Measurements from ENCODE around the gene DNAJC5. TPM values are rescaled to one million over a fixed set of nuclear protein-coding genes. Genes with fewer than 3 reads are reported as not detected.
A peak's percentile ranks its signal among the peaks of the same experiment; 100 is the strongest.
"Not testable (repeated sequence)": the region's sequence is repeated elsewhere in the genome, so short reads cannot be mapped to it uniquely, and the experiment has no call there.

The DNAJC5 gene
- 10 to 100 TPM; 34.6 to 38.1 TPM for total RNA-seq
- 10 to 100 TPM; 16.2 to 17.2 TPM for polyA plus RNA-seq
- long read RNA-seq, donor 1, full-length matches to known transcripts = 6 of 92 reads
- long read RNA-seq, donor 1, partial matches to known transcripts = 14 of 92 reads
- long read RNA-seq, donor 1, other reads (novel, unspliced or antisense) = 72 of 92 reads
- long read RNA-seq, donor 2, full-length matches to known transcripts = 1 of 44 reads
- long read RNA-seq, donor 2, partial matches to known transcripts = 11 of 44 reads
- long read RNA-seq, donor 2, other reads (novel, unspliced or antisense) = 32 of 44 reads

- 1% methylated on average over 49 to 82 of the region's 82 CpGs for WGBS, 2 donors
- DNase-seq (peak; percentile 97 to 98), ATAC-seq (ENCODE audit: low FRiP score) (peak; percentile 97)
- Histone ChIP-seq H3K36me3 (ENCODE audit: control insufficient read depth in 1 of 2, insufficient read depth in 2 of 2, low read length in 1 of 2) (peaks cover 0 to 5% of the 10 kb centered on the region in 2 donors), H3K27ac (ENCODE audit: low read depth in 1 of 2, low read length in 2 of 2) (no peak within 1 kb of the TSS), H3K4me1 (ENCODE audit: control insufficient read depth in 1 of 2, insufficient read depth in 2 of 2, low read length in 2 of 2) (peaks cover 0 to 4% of the 10 kb centered on the region in 2 donors), H3K9me3 (ENCODE audit: control insufficient read depth, low read length) (no peaks in the 10 kb centered on the region), H3K4me3 (ENCODE audit: low read length in 2 of 2) (peak within 1 kb of the TSS; percentile 91 to 93), H3K27me3 (ENCODE audit: control insufficient read depth in 1 of 2, insufficient read depth in 2 of 2, low read length in 1 of 2) (no peaks in the 10 kb centered on the region)
- intact Hi-C loops (cut with DNase I) = loop anchor here in 1 of 2 donors (10.0 kb wide), 1 partner anchor 270 kb away; the partner anchor contains the start of gene GMEB2
These were observed at the start of gene DNAJC5 for GRCh38 chr20:63894358-63895201. TSS of gene DNAJC5 (plus strand) at chr20:63895126. CDS start at chr20:63928346, 33,220 bp downstream.

GRCh38 chr20:63846128-63846771 lies 48.7 kb upstream of the DNAJC5 start:
- H3K36me3 ChIP-seq (ENCODE audit: control insufficient read depth in 1 of 2, insufficient read depth in 2 of 2, low read length in 1 of 2) = no peaks in the 10 kb centered on the region
- no peaks in the 10 kb centered on the region for H3K27me3 ChIP-seq (ENCODE audit: control insufficient read depth in 1 of 2, insufficient read depth in 2 of 2, low read length in 1 of 2)
- H3K4me3 ChIP-seq (ENCODE audit: low read length in 2 of 2) = no peak overlapping the region
- DNase-seq (peak in 1 of 2 donors; percentile 82), ATAC-seq (ENCODE audit: low FRiP score) (peak; percentile 70)
- H3K27ac ChIP-seq (ENCODE audit: low read depth in 1 of 2, low read length in 2 of 2) = no peak overlapping the region
- no peaks in the 10 kb centered on the region for H3K4me1 ChIP-seq (ENCODE audit: control insufficient read depth in 1 of 2, insufficient read depth in 2 of 2, low read length in 2 of 2)
- no peaks in the 10 kb centered on the region for H3K9me3 ChIP-seq (ENCODE audit: control insufficient read depth, low read length)
- intact Hi-C loops (cut with DNase I) = no loop called here
- 1 to 2% methylated on average over 19 to 24 of the region's 24 CpGs for WGBS, 2 donors

GRCh38 chr20:63846888-63847236 lies 48.1 kb upstream of the DNAJC5 start:
- Histone ChIP-seq H3K27me3 (ENCODE audit: control insufficient read depth in 1 of 2, insufficient read depth in 2 of 2, low read length in 1 of 2) (no peaks in the 10 kb centered on the region), H3K27ac (ENCODE audit: low read depth in 1 of 2, low read length in 2 of 2) (no peak overlapping the region), H3K36me3 (ENCODE audit: control insufficient read depth in 1 of 2, insufficient read depth in 2 of 2, low read length in 1 of 2) (no peaks in the 10 kb centered on the region), H3K4me1 (ENCODE audit: control insufficient read depth in 1 of 2, insufficient read depth in 2 of 2, low read length in 2 of 2) (no peaks in the 10 kb centered on the region), H3K4me3 (ENCODE audit: low read length in 2 of 2) (no peak overlapping the region), H3K9me3 (ENCODE audit: control insufficient read depth, low read length) (no peaks in the 10 kb centered on the region)
- intact Hi-C loops (cut with DNase I) = no loop called here
- DNase-seq = no peak
- WGBS, 2 donors = 53 to 56% methylated on average over 3 of the region's 3 CpGs
- no peak for ATAC-seq (ENCODE audit: low FRiP score)

GRCh38 chr20:63847237-63848002 lies 47.5 kb upstream of the DNAJC5 start:
- 70 to 77% methylated on average over 15 to 16 of the region's 16 CpGs for WGBS, 2 donors
- H3K4me1 ChIP-seq (ENCODE audit: control insufficient read depth in 1 of 2, insufficient read depth in 2 of 2, low read length in 2 of 2) = no peaks in the 10 kb centered on the region
- no peaks in the 10 kb centered on the region for H3K27me3 ChIP-seq (ENCODE audit: control insufficient read depth in 1 of 2, insufficient read depth in 2 of 2, low read length in 1 of 2)
- ATAC-seq (ENCODE audit: low FRiP score) (no peak), DNase-seq (no peak)
- H3K4me3 ChIP-seq (ENCODE audit: low read length in 2 of 2) = no peak overlapping the region
- no peak overlapping the region for H3K27ac ChIP-seq (ENCODE audit: low read depth in 1 of 2, low read length in 2 of 2)
- intact Hi-C loops (cut with DNase I) = no loop called here
- no peaks in the 10 kb centered on the region for H3K9me3 ChIP-seq (ENCODE audit: control insufficient read depth, low read length)
- no peaks in the 10 kb centered on the region for H3K36me3 ChIP-seq (ENCODE audit: control insufficient read depth in 1 of 2, insufficient read depth in 2 of 2, low read length in 1 of 2)

- Histone ChIP-seq H3K36me3 (ENCODE audit: control insufficient read depth in 1 of 2, insufficient read depth in 2 of 2, low read length in 1 of 2) (no peaks in the 10 kb centered on the region), H3K27ac (ENCODE audit: low read depth in 1 of 2, low read length in 2 of 2) (no peak overlapping the region), H3K9me3 (ENCODE audit: control insufficient read depth, low read length) (no peaks in the 10 kb centered on the region), H3K4me3 (ENCODE audit: low read length in 2 of 2) (no peak overlapping the region), H3K4me1 (ENCODE audit: control insufficient read depth in 1 of 2, insufficient read depth in 2 of 2, low read length in 2 of 2) (no peaks in the 10 kb centered on the region), H3K27me3 (ENCODE audit: control insufficient read depth in 1 of 2, insufficient read depth in 2 of 2, low read length in 1 of 2) (no peaks in the 10 kb centered on the region)
- ATAC-seq (ENCODE audit: low FRiP score) = no peak
- 85 to 87% methylated on average over 27 to 28 of the region's 28 CpGs for WGBS, 2 donors
- no peak for DNase-seq
- intact Hi-C loops (cut with DNase I) = no loop called here
These were observed 46.7 kb upstream of the DNAJC5 start for GRCh38 chr20:63848003-63848911.

GRCh38 chr20:63850689-63851547 lies 44.0 kb upstream of the DNAJC5 start:
- Histone ChIP-seq H3K27ac (ENCODE audit: low read depth in 1 of 2, low read length in 2 of 2) (no peak overlapping the region), H3K9me3 (ENCODE audit: control insufficient read depth, low read length) (no peaks in the 10 kb centered on the region), H3K4me3 (ENCODE audit: low read length in 2 of 2) (no peak overlapping the region), H3K36me3 (ENCODE audit: control insufficient read depth in 1 of 2, insufficient read depth in 2 of 2, low read length in 1 of 2) (no peaks in the 10 kb centered on the region), H3K27me3 (ENCODE audit: control insufficient read depth in 1 of 2, insufficient read depth in 2 of 2, low read length in 1 of 2) (no peaks in the 10 kb centered on the region), H3K4me1 (ENCODE audit: control insufficient read depth in 1 of 2, insufficient read depth in 2 of 2, low read length in 2 of 2) (no peaks in the 10 kb centered on the region)
- DNase-seq (no peak), ATAC-seq (ENCODE audit: low FRiP score) (no peak)
- 57 to 59% methylated on average over 27 of the region's 27 CpGs for WGBS, 2 donors
- intact Hi-C loops (cut with DNase I) = no loop called here

GRCh38 chr20:63851548-63851943 lies 43.4 kb upstream of the DNAJC5 start:
- intact Hi-C loops (cut with DNase I); H3K27me3 ChIP-seq (ENCODE audit: control insufficient read depth in 1 of 2, insufficient read depth in 2 of 2, low read length in 1 of 2); H3K9me3 ChIP-seq (ENCODE audit: control insufficient read depth, low read length); DNase-seq; H3K4me1 ChIP-seq (ENCODE audit: control insufficient read depth in 1 of 2, insufficient read depth in 2 of 2, low read length in 2 of 2); H3K36me3 ChIP-seq (ENCODE audit: control insufficient read depth in 1 of 2, insufficient read depth in 2 of 2, low read length in 1 of 2); H3K4me3 ChIP-seq (ENCODE audit: low read length in 2 of 2); H3K27ac ChIP-seq (ENCODE audit: low read depth in 1 of 2, low read length in 2 of 2); ATAC-seq (ENCODE audit: low FRiP score): not testable (repeated sequence)
- 77 to 81% methylated on average over 14 of the region's 14 CpGs for WGBS, 2 donors

Measured in aorta (tissue), 5 donors.